ENCODE results near the gene GPC3. TPM values are rescaled to one million over a fixed set of nuclear protein-coding genes. Genes with fewer than 3 reads are reported as not detected.

Gene GPC3
- total RNA-seq, 1 experiment from 2014 or later: not detected

GRCh38 chrX:133907606-133908005 is 77.8 kb downstream of the GPC3 start:
- Histone ChIP-seq H3K9me3 (ENCODE audit: insufficient read depth, low read depth) (no peaks in the 10 kb centered on the region), H4K20me1 (ENCODE audit: insufficient read depth) (no peaks in the 10 kb centered on the region)
- no TSS peak for BruUV-seq (replicated peaks)

GRCh38 chrX:133905305-133905704 is 80.1 kb downstream of the GPC3 start:
- H4K20me1 ChIP-seq (ENCODE audit: insufficient read depth): no peaks in the 10 kb centered on the region
- no peaks in the 10 kb centered on the region for H3K79me2 ChIP-seq (ENCODE audit: low read depth)
- TF ChIP-seq, protein P1, sequence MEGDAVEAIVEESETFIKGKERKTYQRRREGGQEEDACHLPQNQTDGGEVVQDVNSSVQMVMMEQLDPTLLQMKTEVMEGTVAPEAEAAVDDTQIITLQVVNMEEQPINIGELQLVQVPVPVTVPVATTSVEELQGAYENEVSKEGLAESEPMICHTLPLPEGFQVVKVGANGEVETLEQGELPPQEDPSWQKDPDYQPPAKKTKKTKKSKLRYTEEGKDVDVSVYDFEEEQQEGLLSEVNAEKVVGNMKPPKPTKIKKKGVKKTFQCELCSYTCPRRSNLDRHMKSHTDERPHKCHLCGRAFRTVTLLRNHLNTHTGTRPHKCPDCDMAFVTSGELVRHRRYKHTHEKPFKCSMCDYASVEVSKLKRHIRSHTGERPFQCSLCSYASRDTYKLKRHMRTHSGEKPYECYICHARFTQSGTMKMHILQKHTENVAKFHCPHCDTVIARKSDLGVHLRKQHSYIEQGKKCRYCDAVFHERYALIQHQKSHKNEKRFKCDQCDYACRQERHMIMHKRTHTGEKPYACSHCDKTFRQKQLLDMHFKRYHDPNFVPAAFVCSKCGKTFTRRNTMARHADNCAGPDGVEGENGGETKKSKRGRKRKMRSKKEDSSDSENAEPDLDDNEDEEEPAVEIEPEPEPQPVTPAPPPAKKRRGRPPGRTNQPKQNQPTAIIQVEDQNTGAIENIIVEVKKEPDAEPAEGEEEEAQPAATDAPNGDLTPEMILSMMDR (conservative IDR thresholded peaks at IDR 0.05): no peak
- no peak for TF ChIP-seq EZH2 (IDR thresholded peaks at IDR 0.05; ENCODE audit: low read depth)
- no peaks in the 10 kb centered on the region for H3K9me2 ChIP-seq (ENCODE audit: insufficient read depth)
- no peak for DNase-seq
- CTCF ChIA-PET: no interaction called here
- no peak overlapping the region for H3K4me2 ChIP-seq
- no peaks in the 10 kb centered on the region for H3K27me3 ChIP-seq (ENCODE audit: insufficient read depth, low read depth)
- H3K9me3 ChIP-seq (ENCODE audit: insufficient read depth, low read depth): no peaks in the 10 kb centered on the region
- H3K36me3 ChIP-seq (ENCODE audit: low read depth): no peaks in the 10 kb centered on the region
- no peak overlapping the region for H3K4me3 ChIP-seq
- no peak overlapping the region for H3K27ac ChIP-seq
- BruUV-seq (replicated peaks): no TSS peak
- no peaks in the 10 kb centered on the region for H3F3A ChIP-seq (ENCODE audit: insufficient read depth, low read depth)
- intact Hi-C loops (cut with micrococcal nuclease; ENCODE audit: unreplicated experiment): no loop called here
- no peaks in the 10 kb centered on the region for H3K4me1 ChIP-seq (replicated peaks; ENCODE audit: insufficient read depth)
- no peak overlapping the region for H2AFZ ChIP-seq
- POLR2A ChIA-PET (ENCODE audit: unreplicated experiment): no interaction called here

More at GRCh38 chrX:133907606-133908005, 77.8 kb downstream of the GPC3 start:
- H3K27me3 ChIP-seq (ENCODE audit: insufficient read depth, low read depth): no peaks in the 10 kb centered on the region
- H3K36me3 ChIP-seq (ENCODE audit: low read depth): no peaks in the 10 kb centered on the region
- ChIA-PET POLR2A (ENCODE audit: unreplicated experiment) (no interaction called here), CTCF (no interaction called here)
- no peak overlapping the region for H2AFZ ChIP-seq
- H3K4me2 ChIP-seq: no peak overlapping the region
- no peaks in the 10 kb centered on the region for H3K79me2 ChIP-seq (ENCODE audit: low read depth)
- H3K4me1 ChIP-seq (replicated peaks; ENCODE audit: insufficient read depth): no peaks in the 10 kb centered on the region
- TF ChIP-seq, protein P1 (conservative IDR thresholded peaks at IDR 0.05): no peak
- intact Hi-C loops (cut with micrococcal nuclease; ENCODE audit: unreplicated experiment): no loop called here
- H3K4me3 ChIP-seq: no peak overlapping the region
- H3F3A ChIP-seq (ENCODE audit: insufficient read depth, low read depth): no peaks in the 10 kb centered on the region
- H3K9me2 ChIP-seq (ENCODE audit: insufficient read depth): no peaks in the 10 kb centered on the region
- H3K27ac ChIP-seq: no peak overlapping the region
- DNase-seq: no peak

DNA sequence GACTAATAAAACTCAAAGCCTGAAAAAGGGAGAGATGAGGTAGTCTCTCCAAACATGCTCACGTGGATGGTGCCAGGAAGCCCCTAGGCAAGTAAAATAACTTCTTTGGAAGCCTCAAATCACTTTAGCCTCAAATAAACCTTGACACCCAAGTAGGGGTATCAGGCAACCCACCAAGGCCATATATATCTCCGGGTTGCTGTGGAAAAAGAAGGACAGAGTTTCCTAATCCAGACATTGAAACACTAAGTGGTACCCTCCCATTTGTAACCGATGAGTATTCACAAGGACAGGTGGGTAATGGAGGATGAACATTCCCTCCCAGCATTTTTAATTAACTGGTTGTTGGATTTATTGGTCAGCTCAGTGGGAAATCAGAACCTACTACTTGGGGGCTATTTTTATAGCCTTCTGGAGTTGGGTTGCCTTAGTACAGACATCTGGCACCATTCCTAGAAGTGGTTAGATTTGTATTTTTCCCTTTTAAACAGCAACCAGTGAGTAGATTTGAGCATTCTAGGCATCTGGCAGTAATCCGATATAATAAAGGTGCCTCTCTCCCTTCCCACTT is 87.7 kb downstream of the GPC3 start:
- H3K36me3 ChIP-seq (ENCODE audit: low read depth): no peaks in the 10 kb centered on the region
- H3K4me2 ChIP-seq: no peak overlapping the region
- intact Hi-C loops (cut with micrococcal nuclease; ENCODE audit: unreplicated experiment): no loop called here
- no peaks in the 10 kb centered on the region for H3K79me2 ChIP-seq (ENCODE audit: low read depth)
- no peaks in the 10 kb centered on the region for H4K20me1 ChIP-seq (ENCODE audit: insufficient read depth)
- no peak overlapping the region for H3K27ac ChIP-seq
- no peaks in the 10 kb centered on the region for H3K9me2 ChIP-seq (ENCODE audit: insufficient read depth)
- no peaks in the 10 kb centered on the region for H3K9me3 ChIP-seq (ENCODE audit: insufficient read depth, low read depth)
- H3K4me3 ChIP-seq: no peak overlapping the region
- POLR2A ChIA-PET (ENCODE audit: unreplicated experiment): no interaction called here
- H2AFZ ChIP-seq: no peak overlapping the region
- H3K4me1 ChIP-seq (replicated peaks; ENCODE audit: insufficient read depth): peaks cover 5% of the 10 kb centered on the region
- no peaks in the 10 kb centered on the region for H3F3A ChIP-seq (ENCODE audit: insufficient read depth, low read depth)
- CTCF ChIA-PET: no interaction called here
- DNase-seq: no peak
- no TSS peak for BruUV-seq (replicated peaks)
- H3K27me3 ChIP-seq (ENCODE audit: insufficient read depth, low read depth): no peaks in the 10 kb centered on the region
- TF ChIP-seq, protein P1 (conservative IDR thresholded peaks at IDR 0.05): no peak
